IMR-90 (cell line): ENCODE results near the gene GALR2. TPM values are rescaled to one million over a fixed set of nuclear protein-coding genes. Genes with fewer than 3 reads are reported as not detected.

Source experiments
- ATAC-seq: fragments of 200-7000 bp; cut with Tn5 transposase; 2 replicates; pipeline ENCODE4 v1.9.1; 2020; ENCODE audit warnings: low read depth, mild to moderate bottlenecking, moderate library complexity
- BruUV-seq: library from RNA; stranded (reverse); fragments of 400-500 nt; replicated peaks from 2 replicates; lab custom pipeline; 2021; lab: Mats Ljungman, UMichigan
- CTCF ChIA-PET: fragments of 300-600 bp; formaldehyde crosslinking; extraction: SDS; loops from one replicate; lab custom pipeline; 2021; ENCODE audit warnings: antibody characterized with exemption; lab: Yijun Ruan, JAX
- POLR2A ChIA-PET: fragments of 300-600 bp; sonication (Branson Sonifier 250); formaldehyde crosslinking; loops from one replicate; lab custom pipeline; 2022; ENCODE audit warnings: antibody characterized with exemption; ENCODE audit not compliant: unreplicated experiment; lab: Charles Lee
- DNase-seq: peaks from one replicate; pipeline ENCODE4 v3.0.0; 2013
- H2AFZ ChIP-seq: replicated peaks from 2 replicates; pipeline ENCODE3; 2013; ENCODE audit warnings: low read length, mild to moderate bottlenecking; ENCODE audit not compliant: poor library complexity
- H2AK5ac ChIP-seq: 2 replicates; pipeline ENCODE4 v1.6.1; 2013; ENCODE audit warnings: low read depth, low read length, inconsistent platforms
- H2AK9ac ChIP-seq: replicated peaks from 2 replicates; pipeline ENCODE3; 2013; ENCODE audit warnings: mild to moderate bottlenecking, low read depth, low read length, moderate library complexity; ENCODE audit not compliant: poor library complexity
- H2BK120ac ChIP-seq: 2 replicates; pipeline ENCODE4 v1.6.1; 2013; ENCODE audit warnings: low read depth, low read length, inconsistent platforms
- H2BK15ac ChIP-seq: 3 replicates; pipeline ENCODE4 v1.6.1; 2013; ENCODE audit warnings: low read depth, low read length, inconsistent platforms
- H2BK20ac ChIP-seq: 2 replicates; pipeline ENCODE4 v1.6.1; 2013; ENCODE audit warnings: low read depth, mild to moderate bottlenecking, inconsistent platforms, low read length, moderate library complexity
- H2BK5ac ChIP-seq: 2 replicates; pipeline ENCODE4 v1.6.1; 2013; ENCODE audit warnings: mild to moderate bottlenecking, low read depth, low read length, inconsistent platforms; ENCODE audit not compliant: poor library complexity, severe bottlenecking
- H3K14ac ChIP-seq: replicated peaks from 2 replicates; pipeline ENCODE4 v1.6.1; 2013; ENCODE audit warnings: low read depth, low read length, inconsistent platforms
- H3K18ac ChIP-seq: 2 replicates; pipeline ENCODE4 v1.6.1; 2013; ENCODE audit warnings: low read depth, low read length, control low read depth
- H3K23ac ChIP-seq: 2 replicates; pipeline ENCODE4 v1.6.1; 2013; ENCODE audit warnings: low read depth, low read length, inconsistent platforms
- H3K27ac ChIP-seq: 2 replicates; pipeline ENCODE4 v1.5.1; 2013; ENCODE audit warnings: mild to moderate bottlenecking, control low read depth, low read length; ENCODE audit not compliant: insufficient read depth
- H3K27me3 ChIP-seq: 2 replicates; pipeline ENCODE4 v1.6.1; 2013; ENCODE audit warnings: low read length; ENCODE audit not compliant: control insufficient read depth, insufficient read depth
- H3K36me3 ChIP-seq: 2 replicates; pipeline ENCODE4 v1.6.1; 2013; ENCODE audit warnings: low read length, mixed read lengths; ENCODE audit not compliant: control insufficient read depth, insufficient read depth
- H3K4ac ChIP-seq: 2 replicates; pipeline ENCODE4 v1.6.1; 2013; ENCODE audit warnings: low read depth, low read length, inconsistent platforms
- H3K4me1 ChIP-seq: 2 replicates; pipeline ENCODE4 v1.6.1; 2013; ENCODE audit warnings: low read length, mixed read lengths; ENCODE audit not compliant: control insufficient read depth, insufficient read depth
- H3K4me2 ChIP-seq: 2 replicates; pipeline ENCODE4 v1.6.1; 2013; ENCODE audit warnings: low read depth, mild to moderate bottlenecking, control low read depth, low read length, moderate library complexity
- H3K4me3 ChIP-seq: 2 replicates; pipeline ENCODE4 v1.5.1; 2013; ENCODE audit warnings: low read depth, mild to moderate bottlenecking, control low read depth, low read length, moderate library complexity; ENCODE audit not compliant: insufficient read depth
- H3K56ac ChIP-seq: 2 replicates; pipeline ENCODE4 v1.6.1; 2013; ENCODE audit warnings: low read length, inconsistent platforms; ENCODE audit not compliant: insufficient read depth; ENCODE audit errors: extremely low read depth
- H3K79me1 ChIP-seq, 2 experiments: 2 replicates each; pipeline ENCODE4 v1.6.1; 2013; ENCODE audit warnings: low read length in 2 of 2, inconsistent platforms in 1 of 2, low read depth in 1 of 2
- H3K9ac ChIP-seq: 2 replicates; pipeline ENCODE4 v1.6.1; 2013; ENCODE audit warnings: low read depth, low read length, control low read depth
- H3K9me1 ChIP-seq: 2 replicates; pipeline ENCODE4 v1.6.1; 2013; ENCODE audit warnings: low read length, inconsistent platforms; ENCODE audit not compliant: insufficient read depth
- H3K9me3 ChIP-seq: 2 replicates; pipeline ENCODE4 v1.6.1; 2013; ENCODE audit warnings: low read length; ENCODE audit not compliant: control insufficient read depth, insufficient read depth
- H4K20me1 ChIP-seq: 2 replicates; pipeline ENCODE4 v1.6.1; 2013; ENCODE audit warnings: low read length, inconsistent platforms; ENCODE audit not compliant: insufficient read depth
- H4K5ac ChIP-seq: 2 replicates; pipeline ENCODE4 v1.6.1; 2013; ENCODE audit warnings: mild to moderate bottlenecking, low read depth, low read length, control low read depth
- H4K8ac ChIP-seq, 2 experiments: 2 replicates each; pipeline ENCODE4 v1.6.1; 2013; ENCODE audit warnings: low read depth in 2 of 2, low read length in 2 of 2, control low read depth in 1 of 2, inconsistent platforms in 1 of 2
- H4K91ac ChIP-seq: 2 replicates; pipeline ENCODE4 v1.6.1; 2013; ENCODE audit warnings: low read depth, low read length, inconsistent platforms; ENCODE audit not compliant: insufficient read depth
- BHLHE40 ChIP-seq: fragments of 150-350 bp; IDR thresholded peaks from 2 replicates; pipeline ENCODE4 v1.6.1; 2016; ENCODE audit warnings: mild to moderate bottlenecking, low read depth, low read length
- CEBPB ChIP-seq: IDR thresholded peaks from 2 replicates; pipeline ENCODE4 v1.6.1; 2012; ENCODE audit warnings: low read depth, low read length, improper control_type of control experiment
- CHD1 ChIP-seq: IDR thresholded peaks from 2 replicates; pipeline ENCODE4 v1.6.1; 2012; ENCODE audit warnings: low read depth, low read length, improper control_type of control experiment
- FOS ChIP-seq: fragments of 150-350 bp; IDR thresholded peaks from 2 replicates; pipeline ENCODE4 v1.6.1; 2016; ENCODE audit warnings: low read depth, low read length
- MAFK ChIP-seq: IDR thresholded peaks from 2 replicates; pipeline ENCODE4 v1.6.1; 2012; ENCODE audit warnings: low read depth, low read length, improper control_type of control experiment
- MAZ ChIP-seq: IDR thresholded peaks from 2 replicates; pipeline ENCODE4 v1.6.1; 2012; ENCODE audit warnings: low read depth, mild to moderate bottlenecking, low read length, improper control_type of control experiment, moderate library complexity, borderline replicate concordance
- MXI1 ChIP-seq: IDR thresholded peaks from 2 replicates; pipeline ENCODE4 v1.6.1; 2012; ENCODE audit warnings: low read depth, mild to moderate bottlenecking, low read length, moderate library complexity, borderline replicate concordance
- NFE2L2 ChIP-seq: fragments of 150-350 bp; IDR thresholded peaks from 2 replicates; pipeline ENCODE4 v1.6.1; 2016; ENCODE audit warnings: low read depth, mild to moderate bottlenecking, low read length
- POLR2A ChIP-seq: IDR thresholded peaks from 2 replicates; pipeline ENCODE4 v1.6.1; 2012; ENCODE audit warnings: mild to moderate bottlenecking, low read depth, low read length
- RAD21 ChIP-seq: IDR thresholded peaks from 2 replicates; pipeline ENCODE4 v1.6.1; 2012; ENCODE audit warnings: low read length, improper control_type of control experiment
- RCOR1 ChIP-seq: IDR thresholded peaks from 2 replicates; pipeline ENCODE4 v1.6.1; 2012; ENCODE audit warnings: mild to moderate bottlenecking, low read length, improper control_type of control experiment; ENCODE audit not compliant: insufficient replicate concordance
- RFX5 ChIP-seq: IDR thresholded peaks from 2 replicates; pipeline ENCODE4 v1.8.0; 2012; ENCODE audit warnings: low read depth, mild to moderate bottlenecking, low read length, moderate library complexity
- SMC3 ChIP-seq: fragments of 150-350 bp; IDR thresholded peaks from 2 replicates; pipeline ENCODE4 v1.6.1; 2016; ENCODE audit warnings: low read depth, mild to moderate bottlenecking, antibody characterized with exemption, low read length, moderate library complexity
- WGBS, 2 experiments: methylation state at CpG; one replicate each; pipeline versions ENCODE4 v1.1.5 to v1.1.7; 2013; ENCODE audit warnings: missing lambda C conversion rate in 2 of 2; ENCODE audit not compliant: insufficient read length in 1 of 2; ENCODE audit errors: extremely low coverage in 2 of 2; 5-methylcytosine and 5-hydroxymethylcytosine counted together
- dilution Hi-C: fragments of 300-500 bp; cut with HindIII; formaldehyde crosslinking; loops from one replicate; pipeline ENCODE4 v1.14.3; 2018; ENCODE audit warnings: low sequenced_read_pairs; ENCODE audit not compliant: unreplicated experiment
- in situ Hi-C: fragments of 300-500 bp; cut with MboI; formaldehyde crosslinking; loops from 3 replicates; pipeline ENCODE4 v1.14.3; 2019; ENCODE audit warnings: low sequenced_read_pairs, inconsistent platforms, mixed read lengths
- intact Hi-C: fragments of 100-400 bp; cut with micrococcal nuclease; formaldehyde crosslinking; loops from 2 replicates; pipeline ENCODE4 v1.10.0; 2022
- polyA plus RNA-seq, 3 experiments: library from polyadenylated mRNA; depleted of rRNA; stranded (reverse); fragments of >200 nt; gene quantifications; 2 replicates each; pipeline ENCODE4 v1.2.3, GENCODE V29; 2012; ENCODE audit warnings: low replicate concordance in 1 of 3
- total RNA-seq: library from RNA; depleted of rRNA; stranded (reverse); fragments of >200 nt; gene quantifications from 2 replicates; pipeline ENCODE4 v1.2.3, GENCODE V29; 2012
- TF ChIP-seq, protein P1 (sequence below): conservative IDR thresholded peaks from 2 replicates; pipeline ENCODE4 v1.5.1; 2012; ENCODE audit warnings: mild to moderate bottlenecking, low read depth, low read length, improper control_type of control experiment
- TF ChIP-seq, protein P2 (sequence below): fragments of 150-350 bp; IDR thresholded peaks from 2 replicates; pipeline ENCODE4 v1.6.1; 2016; ENCODE audit warnings: low read depth, mild to moderate bottlenecking, low read length, moderate library complexity, borderline replicate concordance
- TF ChIP-seq, protein P3 (sequence below): fragments of 150-350 bp; IDR thresholded peaks from 2 replicates; pipeline ENCODE4 v1.6.1; 2017; ENCODE audit warnings: mild to moderate bottlenecking, antibody characterized with exemption, low read length, low read depth

GALR2 gene
- total and polyA plus RNA-seq, 2 of the 4 experiments (the other 2 are of a cell fraction): 0.07 TPM; not detected in 1

DNA sequence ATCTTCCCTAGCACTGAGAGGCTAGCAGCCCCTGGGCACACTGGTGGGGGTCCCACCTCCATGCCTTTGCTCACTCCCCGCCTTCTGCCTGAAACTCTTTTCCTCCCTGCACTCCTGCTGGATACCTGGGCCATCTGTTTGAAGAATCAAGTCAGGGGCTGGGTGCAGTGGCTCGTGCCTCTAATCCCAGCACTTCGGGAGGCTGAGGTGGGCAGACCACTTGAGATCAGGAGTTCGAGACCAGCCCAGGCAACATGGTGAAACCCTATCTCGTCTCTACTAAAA, 50.8 kb downstream of the GALR2 start:
- H2AK5ac ChIP-seq: no peak overlapping the region
- DNase-seq: no peak
- in situ Hi-C loops: no loop called here
- no peak overlapping the region for H3K18ac ChIP-seq
- no peak overlapping the region for H2BK15ac ChIP-seq
- no peak overlapping the region for H3K9ac ChIP-seq
- H3K9me3 ChIP-seq: no peaks in the 10 kb centered on the region
- H4K8ac ChIP-seq: no peak overlapping the region
- no peak overlapping the region for H2BK120ac ChIP-seq
- no peak overlapping the region for H3K56ac ChIP-seq
- no TSS peak for BruUV-seq
- TF ChIP-seq RFX5 (no peak), BHLHE40 (no peak), SMC3 (no peak), FOS (no peak), MAZ (no peak), NFE2L2 (no peak), POLR2A (no peak), RCOR1 (no peak), CEBPB (no peak), RAD21 (no peak), MXI1 (no peak), CHD1 (no peak), MAFK (no peak)
- TF ChIP-seq, protein P1, sequence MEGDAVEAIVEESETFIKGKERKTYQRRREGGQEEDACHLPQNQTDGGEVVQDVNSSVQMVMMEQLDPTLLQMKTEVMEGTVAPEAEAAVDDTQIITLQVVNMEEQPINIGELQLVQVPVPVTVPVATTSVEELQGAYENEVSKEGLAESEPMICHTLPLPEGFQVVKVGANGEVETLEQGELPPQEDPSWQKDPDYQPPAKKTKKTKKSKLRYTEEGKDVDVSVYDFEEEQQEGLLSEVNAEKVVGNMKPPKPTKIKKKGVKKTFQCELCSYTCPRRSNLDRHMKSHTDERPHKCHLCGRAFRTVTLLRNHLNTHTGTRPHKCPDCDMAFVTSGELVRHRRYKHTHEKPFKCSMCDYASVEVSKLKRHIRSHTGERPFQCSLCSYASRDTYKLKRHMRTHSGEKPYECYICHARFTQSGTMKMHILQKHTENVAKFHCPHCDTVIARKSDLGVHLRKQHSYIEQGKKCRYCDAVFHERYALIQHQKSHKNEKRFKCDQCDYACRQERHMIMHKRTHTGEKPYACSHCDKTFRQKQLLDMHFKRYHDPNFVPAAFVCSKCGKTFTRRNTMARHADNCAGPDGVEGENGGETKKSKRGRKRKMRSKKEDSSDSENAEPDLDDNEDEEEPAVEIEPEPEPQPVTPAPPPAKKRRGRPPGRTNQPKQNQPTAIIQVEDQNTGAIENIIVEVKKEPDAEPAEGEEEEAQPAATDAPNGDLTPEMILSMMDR: no peak
- TF ChIP-seq, protein P2, sequence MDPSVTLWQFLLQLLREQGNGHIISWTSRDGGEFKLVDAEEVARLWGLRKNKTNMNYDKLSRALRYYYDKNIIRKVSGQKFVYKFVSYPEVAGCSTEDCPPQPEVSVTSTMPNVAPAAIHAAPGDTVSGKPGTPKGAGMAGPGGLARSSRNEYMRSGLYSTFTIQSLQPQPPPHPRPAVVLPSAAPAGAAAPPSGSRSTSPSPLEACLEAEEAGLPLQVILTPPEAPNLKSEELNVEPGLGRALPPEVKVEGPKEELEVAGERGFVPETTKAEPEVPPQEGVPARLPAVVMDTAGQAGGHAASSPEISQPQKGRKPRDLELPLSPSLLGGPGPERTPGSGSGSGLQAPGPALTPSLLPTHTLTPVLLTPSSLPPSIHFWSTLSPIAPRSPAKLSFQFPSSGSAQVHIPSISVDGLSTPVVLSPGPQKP: no peak
- TF ChIP-seq, protein P3, sequence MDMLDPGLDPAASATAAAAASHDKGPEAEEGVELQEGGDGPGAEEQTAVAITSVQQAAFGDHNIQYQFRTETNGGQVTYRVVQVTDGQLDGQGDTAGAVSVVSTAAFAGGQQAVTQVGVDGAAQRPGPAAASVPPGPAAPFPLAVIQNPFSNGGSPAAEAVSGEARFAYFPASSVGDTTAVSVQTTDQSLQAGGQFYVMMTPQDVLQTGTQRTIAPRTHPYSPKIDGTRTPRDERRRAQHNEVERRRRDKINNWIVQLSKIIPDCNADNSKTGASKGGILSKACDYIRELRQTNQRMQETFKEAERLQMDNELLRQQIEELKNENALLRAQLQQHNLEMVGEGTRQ: no peak
- H3K4me1 ChIP-seq: peaks cover 3% of the 10 kb centered on the region; the same call in 1 of the 2 replicates
- no peak overlapping the region for H2BK20ac ChIP-seq
- H3K9me1 ChIP-seq: no peaks in the 10 kb centered on the region
- no peak overlapping the region for H2AFZ ChIP-seq
- H3K4me3 ChIP-seq: no peak overlapping the region
- no peak overlapping the region for H3K27ac ChIP-seq
- no peak overlapping the region for H3K4me2 ChIP-seq
- CTCF ChIA-PET: interaction anchor here (3.1 kb wide), 1 partner anchor 154 kb away, joined by 14 read pairs; no protein-coding TSS in a partner anchor
- dilution Hi-C loops: no loop called here
- no peak overlapping the region for H3K4ac ChIP-seq
- H4K5ac ChIP-seq: no peak overlapping the region
- no peak overlapping the region for H3K23ac ChIP-seq
- no peaks in the 10 kb centered on the region for H3K79me1 ChIP-seq
- no peak overlapping the region for H3K14ac ChIP-seq
- H3K27me3 ChIP-seq: peaks cover 16% of the 10 kb centered on the region
- no peak overlapping the region for H2AK9ac ChIP-seq
- H2BK5ac ChIP-seq: no peak overlapping the region
- H4K91ac ChIP-seq: no peak overlapping the region
- WGBS, 2 experiments: no CpG with 5 or more reads among the region's 5 CpGs
- ATAC-seq: no peak
- no peaks in the 10 kb centered on the region for H3K36me3 ChIP-seq
- POLR2A ChIA-PET: interaction anchor here (0.6 kb wide), 1 partner anchor 58 kb away, joined by 12 read pairs; no protein-coding TSS in a partner anchor
- H4K20me1 ChIP-seq: no peaks in the 10 kb centered on the region
- intact Hi-C loops: no loop called here
